Measurements from ENCODE around the gene POFUT2.

Gene POFUT2

GRCh38 chr21:45286671-45287437, 841 bp downstream of the POFUT2 start:
- Histone ChIP-seq H3K36me3 (ENCODE audit: insufficient read depth, low read length) (peaks cover 9% of the 10 kb centered on the region; the same call in 1 of the 2 replicates), H2AFZ (ENCODE audit: low read length) (no peak overlapping the region), H3F3A (ENCODE audit: insufficient read depth, low read length) (no peaks in the 10 kb centered on the region), H3K4me3 (ENCODE audit: low read depth, low read length, poor library complexity, severe bottlenecking) (peak overlapping the region; percentile 90), H3K4me1 (ENCODE audit: insufficient read depth, low read length, severe bottlenecking) (peaks cover 6% of the 10 kb centered on the region), H3K4me2 (ENCODE audit: low read length) (peak overlapping the region; percentile 59; the same call in 1 of the 2 replicates), H3K9me3 (ENCODE audit: low read length) (no peaks in the 10 kb centered on the region), H3K79me2 (ENCODE audit: insufficient read depth, low read length) (no peaks in the 10 kb centered on the region), H3K27ac (ENCODE audit: low read depth, low read length, poor library complexity, severe bottlenecking) (no peak overlapping the region), H3K9me2 (ENCODE audit: low read depth, low read length) (no peaks in the 10 kb centered on the region), H3K9ac (ENCODE audit: low read length) (no peak overlapping the region), H4K20me1 (ENCODE audit: insufficient read depth, low read length) (no peaks in the 10 kb centered on the region), H3K27me3 (ENCODE audit: insufficient read depth, low read length) (no peaks in the 10 kb centered on the region)
- TF ChIP-seq EZH2 (IDR thresholded peaks at IDR 0.05; ENCODE audit: borderline replicate concordance, low read length) (no peak), CTCF (IDR thresholded peaks at IDR 0.05; ENCODE audit: low read length) (no peak)

GRCh38 chr21:45285266-45285931, 2.3 kb downstream of the POFUT2 start:
- Histone ChIP-seq H3K36me3 (ENCODE audit: insufficient read depth, low read length) (peaks cover 19% of the 10 kb centered on the region), H4K20me1 (ENCODE audit: insufficient read depth, low read length) (no peaks in the 10 kb centered on the region)
- TF ChIP-seq EZH2 (IDR thresholded peaks at IDR 0.05; ENCODE audit: borderline replicate concordance, low read length) (no peak), CTCF (IDR thresholded peaks at IDR 0.05; ENCODE audit: low read length) (no peak)

DNA sequence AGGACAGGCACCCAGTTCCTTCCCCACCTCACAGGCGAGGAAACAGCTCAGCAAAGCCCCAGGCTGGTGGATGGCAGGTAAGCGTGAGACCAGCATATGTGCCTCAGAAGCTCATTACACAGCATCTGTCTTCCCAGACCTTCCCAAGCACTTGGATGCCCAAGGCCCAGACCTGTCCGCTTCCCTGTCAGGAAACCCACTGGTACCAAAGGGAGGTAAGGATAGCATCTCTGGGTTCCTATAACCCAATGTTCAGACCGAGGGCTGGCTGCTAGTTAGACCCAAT, 3.3 kb downstream of the POFUT2 start:
- no peaks in the 10 kb centered on the region for H3K27me3 ChIP-seq (ENCODE audit: insufficient read depth, low read length)
- H3K27ac ChIP-seq (ENCODE audit: low read depth, low read length, poor library complexity, severe bottlenecking) = no peak overlapping the region
- no peaks in the 10 kb centered on the region for H3K79me2 ChIP-seq (ENCODE audit: insufficient read depth, low read length)
- H3K36me3 ChIP-seq (ENCODE audit: insufficient read depth, low read length) = peaks cover 24% of the 10 kb centered on the region
- TF ChIP-seq CTCF (IDR thresholded peaks at IDR 0.05; ENCODE audit: low read length) = no peak
- TF ChIP-seq EZH2 (IDR thresholded peaks at IDR 0.05; ENCODE audit: borderline replicate concordance, low read length) = no peak
- H3K9me3 ChIP-seq (ENCODE audit: low read length) = no peaks in the 10 kb centered on the region
- peaks cover 6% of the 10 kb centered on the region for H3K4me1 ChIP-seq (ENCODE audit: insufficient read depth, low read length, severe bottlenecking)
- no peaks in the 10 kb centered on the region for H3F3A ChIP-seq (ENCODE audit: insufficient read depth, low read length)
- no peaks in the 10 kb centered on the region for H3K9me2 ChIP-seq (ENCODE audit: low read depth, low read length)
- no peak overlapping the region for H2AFZ ChIP-seq (ENCODE audit: low read length)
- no peak overlapping the region for H3K4me2 ChIP-seq (ENCODE audit: low read length)
- no peak overlapping the region for H3K9ac ChIP-seq (ENCODE audit: low read length)
- no peak overlapping the region for H3K4me3 ChIP-seq (ENCODE audit: low read depth, low read length, poor library complexity, severe bottlenecking)
- no peaks in the 10 kb centered on the region for H4K20me1 ChIP-seq (ENCODE audit: insufficient read depth, low read length)

More at GRCh38 chr21:45285266-45285931, 2.3 kb downstream of the POFUT2 start:
- Histone ChIP-seq H3K4me2 (ENCODE audit: low read length) (no peak overlapping the region), H2AFZ (ENCODE audit: low read length) (no peak overlapping the region), H3K27ac (ENCODE audit: low read depth, low read length, poor library complexity, severe bottlenecking) (no peak overlapping the region), H3K79me2 (ENCODE audit: insufficient read depth, low read length) (no peaks in the 10 kb centered on the region), H3K4me1 (ENCODE audit: insufficient read depth, low read length, severe bottlenecking) (peaks cover 6% of the 10 kb centered on the region), H3K4me3 (ENCODE audit: low read depth, low read length, poor library complexity, severe bottlenecking) (no peak overlapping the region), H3K9ac (ENCODE audit: low read length) (no peak overlapping the region), H3K27me3 (ENCODE audit: insufficient read depth, low read length) (no peaks in the 10 kb centered on the region), H3K9me2 (ENCODE audit: low read depth, low read length) (no peaks in the 10 kb centered on the region), H3F3A (ENCODE audit: insufficient read depth, low read length) (no peaks in the 10 kb centered on the region), H3K9me3 (ENCODE audit: low read length) (no peaks in the 10 kb centered on the region)

Data from OCI-LY1 (cell line).